ENCODE measurements around the gene TAB2.

TAB2 gene

DNA sequence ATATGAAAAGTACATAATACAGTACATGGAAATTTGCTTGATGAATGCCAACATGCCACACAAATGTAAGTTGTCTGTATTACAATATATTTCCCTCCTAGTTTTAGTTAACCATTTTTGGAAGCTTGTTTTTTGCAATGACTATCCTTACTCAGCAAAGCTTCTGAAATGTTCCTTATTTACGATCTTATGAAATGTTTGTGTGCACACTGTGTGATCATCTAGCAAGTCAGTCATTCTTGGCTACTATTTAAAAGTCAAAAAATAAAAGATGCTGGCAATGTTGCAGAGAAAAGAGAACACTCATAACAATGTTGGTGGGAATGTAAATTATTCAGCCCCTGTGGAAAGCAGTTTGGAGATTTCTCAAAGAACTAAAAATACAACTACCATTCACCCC lies 116.4 kb downstream of the TAB2 start:
- Histone ChIP-seq H3K36me3 (ENCODE audit: control insufficient read depth in 2 of 2, insufficient read depth in 1 of 2, low read length in 2 of 2) (no peaks in the 10 kb centered on the region), H3K27ac (ENCODE audit: extremely low read depth, low read depth, low read length) (no peak overlapping the region), H3K9me3 (ENCODE audit: control insufficient read depth, insufficient read depth, low read depth, low read length) (no peaks in the 10 kb centered on the region), H3K4me1 (ENCODE audit: control insufficient read depth, insufficient read depth, low read length) (no peaks in the 10 kb centered on the region), H3K4me3 (ENCODE audit: low read depth, low read length) (no peak overlapping the region)
- CTCF ChIA-PET, result interaction anchor here (0.6 to 10.2 kb wide), 12 partner anchors 7 to 856 kb away, joined by 3 to 193 read pairs (median 4); no protein-coding TSS in a partner anchor
- TF ChIP-seq ZNF473 (tag by site-specific recombination; IDR thresholded peaks at IDR 0.05) (no peak), ZNF132 (tag by site-specific recombination; IDR thresholded peaks at IDR 0.05; ENCODE audit: borderline replicate concordance) (no peak)
- POLR2A ChIA-PET, result no interaction called here

DNA sequence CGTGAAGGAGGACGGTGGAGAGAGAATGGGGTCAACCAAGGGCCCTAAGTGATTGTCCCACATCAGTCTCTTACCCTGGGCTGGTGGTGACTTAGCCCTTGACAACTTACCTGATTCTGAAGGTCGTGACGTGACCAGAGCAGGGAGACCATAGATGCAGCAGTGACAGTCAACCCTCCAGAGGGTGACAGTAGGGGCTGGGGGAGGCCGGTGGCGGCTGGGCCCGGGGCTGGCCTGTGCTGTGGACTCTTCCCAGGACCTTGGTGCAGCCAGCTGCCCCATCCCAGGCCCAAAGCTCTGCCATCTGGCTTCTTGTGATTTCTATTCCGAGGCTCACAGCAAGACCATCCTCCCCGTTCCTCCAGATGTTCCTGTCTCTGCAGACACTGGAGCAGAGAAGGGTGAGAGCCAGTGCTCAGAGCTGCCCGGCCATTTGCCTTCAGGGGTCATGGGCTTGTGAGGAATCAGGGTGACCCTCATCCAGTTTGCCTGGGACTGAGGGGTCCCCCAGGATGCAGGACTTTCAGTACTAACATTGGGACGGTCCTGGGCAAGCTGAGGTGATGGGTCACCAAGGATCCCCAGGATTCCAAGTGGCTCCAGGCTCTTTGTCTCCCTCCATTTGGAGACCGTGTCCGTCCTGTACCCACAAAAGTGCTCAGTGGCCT lies 118.5 kb downstream of the TAB2 start:
- no peaks in the 10 kb centered on the region for H3K9me3 ChIP-seq (ENCODE audit: control insufficient read depth, insufficient read depth, low read depth, low read length)
- TF ChIP-seq ZNF792 (tag by site-specific recombination; IDR thresholded peaks at IDR 0.05) (no peak), ZNF112 (tag by site-specific recombination; IDR thresholded peaks at IDR 0.05) (no peak), ZNF658 (tag by site-specific recombination; IDR thresholded peaks at IDR 0.05) (no peak), ZNF292 (tag by site-specific recombination; IDR thresholded peaks at IDR 0.05; ENCODE audit: borderline replicate concordance, low read depth) (no peak)
- TF ChIP-seq, protein P1, sequence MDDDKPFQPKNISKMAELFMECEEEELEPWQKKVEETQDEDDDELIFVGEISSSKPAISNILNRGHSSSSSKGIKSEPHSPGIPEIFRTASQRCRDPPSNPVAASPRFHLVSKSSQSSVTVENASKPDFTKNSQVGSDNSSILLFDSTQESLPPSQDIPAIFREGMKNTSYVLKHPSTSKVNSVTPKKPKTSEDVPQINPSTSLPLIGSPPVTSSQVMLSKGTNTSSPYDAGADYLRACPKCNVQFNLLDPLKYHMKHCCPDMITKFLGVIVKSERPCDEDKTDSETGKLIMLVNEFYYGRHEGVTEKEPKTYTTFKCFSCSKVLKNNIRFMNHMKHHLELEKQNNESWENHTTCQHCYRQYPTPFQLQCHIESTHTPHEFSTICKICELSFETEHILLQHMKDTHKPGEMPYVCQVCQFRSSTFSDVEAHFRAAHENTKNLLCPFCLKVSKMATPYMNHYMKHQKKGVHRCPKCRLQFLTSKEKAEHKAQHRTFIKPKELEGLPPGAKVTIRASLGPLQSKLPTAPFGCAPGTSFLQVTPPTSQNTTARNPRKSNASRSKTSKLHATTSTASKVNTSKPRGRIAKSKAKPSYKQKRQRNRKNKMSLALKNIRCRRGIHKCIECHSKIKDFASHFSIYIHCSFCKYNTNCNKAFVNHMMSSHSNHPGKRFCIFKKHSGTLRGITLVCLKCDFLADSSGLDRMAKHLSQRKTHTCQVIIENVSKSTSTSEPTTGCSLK (tag by site-specific recombination; IDR thresholded peaks at IDR 0.05), result no peak
- TF ChIP-seq, protein P2, sequence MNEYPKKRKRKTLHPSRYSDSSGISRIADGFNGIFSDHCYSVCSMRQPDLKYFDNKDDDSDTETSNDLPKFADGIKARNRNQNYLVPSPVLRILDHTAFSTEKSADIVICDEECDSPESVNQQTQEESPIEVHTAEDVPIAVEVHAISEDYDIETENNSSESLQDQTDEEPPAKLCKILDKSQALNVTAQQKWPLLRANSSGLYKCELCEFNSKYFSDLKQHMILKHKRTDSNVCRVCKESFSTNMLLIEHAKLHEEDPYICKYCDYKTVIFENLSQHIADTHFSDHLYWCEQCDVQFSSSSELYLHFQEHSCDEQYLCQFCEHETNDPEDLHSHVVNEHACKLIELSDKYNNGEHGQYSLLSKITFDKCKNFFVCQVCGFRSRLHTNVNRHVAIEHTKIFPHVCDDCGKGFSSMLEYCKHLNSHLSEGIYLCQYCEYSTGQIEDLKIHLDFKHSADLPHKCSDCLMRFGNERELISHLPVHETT (tag by site-specific recombination; IDR thresholded peaks at IDR 0.05), result no peak
- POLR2A ChIA-PET, result no interaction called here
- no peaks in the 10 kb centered on the region for H3K36me3 ChIP-seq (ENCODE audit: control insufficient read depth in 2 of 2, insufficient read depth in 1 of 2, low read length in 2 of 2)
- no peak overlapping the region for H3K27ac ChIP-seq (ENCODE audit: extremely low read depth, low read depth, low read length)
- H3K4me1 ChIP-seq (ENCODE audit: control insufficient read depth, insufficient read depth, low read length), result no peaks in the 10 kb centered on the region; the same call in 1 of the 2 replicates
- H3K4me3 ChIP-seq (ENCODE audit: low read depth, low read length), result no peak overlapping the region
- CTCF ChIA-PET, result interaction anchor here (0.7 to 1.5 kb wide), 2 partner anchors 407 to 893 kb away, joined by 3 to 4 read pairs; no protein-coding TSS in a partner anchor

DNA sequence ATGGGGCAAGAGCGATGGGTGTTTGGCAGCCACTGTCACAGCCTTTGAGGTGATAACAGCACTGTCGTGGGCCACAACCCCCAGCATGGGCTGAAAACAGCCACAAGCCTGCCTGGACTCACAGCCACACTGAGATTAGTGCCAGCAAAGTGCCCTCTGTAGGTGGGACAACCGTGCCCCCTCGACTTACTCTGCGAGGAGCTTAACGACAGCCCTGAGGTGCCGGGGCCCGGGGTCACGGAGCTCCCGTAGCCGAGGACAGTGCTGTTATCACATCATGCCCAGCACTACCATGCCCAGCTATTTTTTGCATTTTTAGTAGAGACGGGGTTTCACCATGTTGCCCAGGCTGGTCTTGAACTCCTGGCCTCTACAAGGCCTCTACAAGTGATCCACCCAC lies 119.1 kb downstream of the TAB2 start:
- ChIA-PET POLR2A (no interaction called here), CTCF (interaction anchor here (0.8 to 1.5 kb wide), 2 partner anchors 80 to 408 kb away, joined by 3 to 4 read pairs; no protein-coding TSS in a partner anchor)
- Histone ChIP-seq H3K4me3 (ENCODE audit: low read depth, low read length) (no peak overlapping the region), H3K4me1 (ENCODE audit: control insufficient read depth, insufficient read depth, low read length) (no peaks in the 10 kb centered on the region; the same call in 1 of the 2 replicates), H3K9me3 (ENCODE audit: control insufficient read depth, insufficient read depth, low read depth, low read length) (no peaks in the 10 kb centered on the region), H3K27ac (ENCODE audit: extremely low read depth, low read depth, low read length) (no peak overlapping the region), H3K36me3 (ENCODE audit: control insufficient read depth in 2 of 2, insufficient read depth in 1 of 2, low read length in 2 of 2) (no peaks in the 10 kb centered on the region)
- TF ChIP-seq ZSCAN23 (tag by site-specific recombination; IDR thresholded peaks at IDR 0.05) (no peak), ZBTB20 (tag by site-specific recombination; IDR thresholded peaks at IDR 0.05) (no peak), ZNF426 (tag by site-specific recombination; IDR thresholded peaks at IDR 0.05) (no peak), ZNF626 (tag by site-specific recombination; IDR thresholded peaks at IDR 0.05) (no peak), IKZF3 (tag by site-specific recombination; IDR thresholded peaks at IDR 0.05) (no peak), MZF1 (tag by site-specific recombination; IDR thresholded peaks at IDR 0.05; ENCODE audit: borderline replicate concordance) (no peak), ZNF654 (tag by site-specific recombination; IDR thresholded peaks at IDR 0.05; ENCODE audit: low read depth) (no peak)
- TF ChIP-seq, protein P3, sequence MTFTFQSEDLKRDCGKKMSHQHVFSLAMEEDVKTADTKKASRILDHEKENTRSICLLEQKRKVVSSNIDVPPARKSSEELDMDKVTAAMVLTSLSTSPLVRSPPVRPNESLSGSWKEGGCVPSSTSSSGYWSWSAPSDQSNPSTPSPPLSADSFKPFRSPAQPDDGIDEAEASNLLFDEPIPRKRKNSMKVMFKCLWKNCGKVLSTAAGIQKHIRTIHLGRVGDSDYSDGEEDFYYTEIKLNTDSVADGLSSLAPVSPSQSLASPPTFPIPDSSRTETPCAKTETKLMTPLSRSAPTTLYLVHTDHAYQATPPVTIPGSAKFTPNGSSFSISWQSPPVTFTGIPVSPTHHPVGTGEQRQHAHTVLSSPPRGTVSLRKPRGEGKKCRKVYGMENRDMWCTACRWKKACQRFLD (tag by site-specific recombination; IDR thresholded peaks at IDR 0.05), result no peak
- TF ChIP-seq, protein P4, sequence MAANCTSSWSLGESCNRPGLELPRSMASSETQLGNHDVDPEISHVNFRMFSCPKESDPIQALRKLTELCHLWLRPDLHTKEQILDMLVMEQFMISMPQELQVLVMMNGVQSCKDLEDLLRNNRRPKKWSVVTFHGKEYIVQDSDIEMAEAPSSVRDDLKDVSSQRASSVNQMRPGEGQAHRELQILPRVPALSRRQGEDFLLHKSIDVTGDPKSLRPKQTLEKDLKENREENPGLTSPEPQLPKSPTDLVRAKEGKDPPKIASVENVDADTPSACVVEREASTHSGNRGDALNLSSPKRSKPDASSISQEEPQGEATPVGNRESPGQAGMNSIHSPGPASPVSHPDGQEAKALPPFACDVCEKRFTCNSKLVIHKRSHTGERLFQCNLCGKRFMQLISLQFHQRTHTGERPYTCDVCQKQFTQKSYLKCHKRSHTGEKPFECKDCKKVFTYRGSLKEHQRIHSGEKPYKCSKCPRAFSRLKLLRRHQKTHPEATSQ (tag by site-specific recombination; IDR thresholded peaks at IDR 0.05), result no peak
- TF ChIP-seq, protein P5, sequence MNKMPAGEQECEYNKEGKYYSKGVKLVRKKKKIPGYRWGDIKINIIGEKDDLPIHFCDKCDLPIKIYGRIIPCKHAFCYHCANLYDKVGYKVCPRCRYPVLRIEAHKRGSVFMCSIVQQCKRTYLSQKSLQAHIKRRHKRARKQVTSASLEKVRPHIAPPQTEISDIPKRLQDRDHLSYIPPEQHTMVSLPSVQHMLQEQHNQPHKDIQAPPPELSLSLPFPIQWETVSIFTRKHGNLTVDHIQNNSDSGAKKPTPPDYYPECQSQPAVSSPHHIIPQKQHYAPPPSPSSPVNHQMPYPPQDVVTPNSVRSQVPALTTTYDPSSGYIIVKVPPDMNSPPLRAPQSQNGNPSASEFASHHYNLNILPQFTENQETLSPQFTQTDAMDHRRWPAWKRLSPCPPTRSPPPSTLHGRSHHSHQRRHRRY (tag by site-specific recombination; IDR thresholded peaks at IDR 0.05), result no peak
- TF ChIP-seq, protein P6, sequence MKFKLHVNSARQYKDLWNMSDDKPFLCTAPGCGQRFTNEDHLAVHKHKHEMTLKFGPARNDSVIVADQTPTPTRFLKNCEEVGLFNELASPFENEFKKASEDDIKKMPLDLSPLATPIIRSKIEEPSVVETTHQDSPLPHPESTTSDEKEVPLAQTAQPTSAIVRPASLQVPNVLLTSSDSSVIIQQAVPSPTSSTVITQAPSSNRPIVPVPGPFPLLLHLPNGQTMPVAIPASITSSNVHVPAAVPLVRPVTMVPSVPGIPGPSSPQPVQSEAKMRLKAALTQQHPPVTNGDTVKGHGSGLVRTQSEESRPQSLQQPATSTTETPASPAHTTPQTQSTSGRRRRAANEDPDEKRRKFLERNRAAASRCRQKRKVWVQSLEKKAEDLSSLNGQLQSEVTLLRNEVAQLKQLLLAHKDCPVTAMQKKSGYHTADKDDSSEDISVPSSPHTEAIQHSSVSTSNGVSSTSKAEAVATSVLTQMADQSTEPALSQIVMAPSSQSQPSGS (tag by site-specific recombination; IDR thresholded peaks at IDR 0.05; ENCODE audit: low read depth), result no peak
- TF ChIP-seq, protein P7, sequence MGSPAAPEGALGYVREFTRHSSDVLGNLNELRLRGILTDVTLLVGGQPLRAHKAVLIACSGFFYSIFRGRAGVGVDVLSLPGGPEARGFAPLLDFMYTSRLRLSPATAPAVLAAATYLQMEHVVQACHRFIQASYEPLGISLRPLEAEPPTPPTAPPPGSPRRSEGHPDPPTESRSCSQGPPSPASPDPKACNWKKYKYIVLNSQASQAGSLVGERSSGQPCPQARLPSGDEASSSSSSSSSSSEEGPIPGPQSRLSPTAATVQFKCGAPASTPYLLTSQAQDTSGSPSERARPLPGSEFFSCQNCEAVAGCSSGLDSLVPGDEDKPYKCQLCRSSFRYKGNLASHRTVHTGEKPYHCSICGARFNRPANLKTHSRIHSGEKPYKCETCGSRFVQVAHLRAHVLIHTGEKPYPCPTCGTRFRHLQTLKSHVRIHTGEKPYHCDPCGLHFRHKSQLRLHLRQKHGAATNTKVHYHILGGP (tag by site-specific recombination; IDR thresholded peaks at IDR 0.05), result no peak
